ENCODE data around the gene JCHAIN. TPM values are rescaled to one million over a fixed set of nuclear protein-coding genes. Genes with fewer than 3 reads are reported as not detected.

JCHAIN gene
- total and polyA plus RNA-seq, 2 of the 4 experiments (the other 2 are of a cell fraction), result 0.72 to 0.86 TPM

- Histone ChIP-seq H4K20me1 (ENCODE audit: insufficient read depth, low read length) (no peaks in the 10 kb centered on the region), H3K23ac (ENCODE audit: low read depth, low read length) (peak overlapping the region; percentile 82), H3K14ac (replicated peaks; ENCODE audit: low read depth, low read length) (peak overlapping the region; percentile 81), H2AK9ac (replicated peaks; ENCODE audit: low read depth, low read length, poor library complexity) (no peak overlapping the region), H2BK20ac (ENCODE audit: low read depth, low read length) (no peak overlapping the region), H2AFZ (replicated peaks; ENCODE audit: low read length, poor library complexity) (peak overlapping the region; percentile 97), H2AK5ac (ENCODE audit: low read depth, low read length) (peak overlapping the region; percentile 6; the same call in 1 of the 2 replicates), H3K56ac (ENCODE audit: extremely low read depth, insufficient read depth, low read length) (peak overlapping the region; percentile 40), H3K36me3 (ENCODE audit: control insufficient read depth, insufficient read depth, low read length) (no peaks in the 10 kb centered on the region), H2BK5ac (ENCODE audit: low read depth, low read length, poor library complexity, severe bottlenecking) (peak overlapping the region; percentile 22), H3K9me3 (ENCODE audit: control insufficient read depth, insufficient read depth, low read length) (no peaks in the 10 kb centered on the region), H3K9ac (ENCODE audit: low read depth, low read length) (peak overlapping the region; percentile 64), H3K27ac (ENCODE audit: insufficient read depth, low read length) (peak overlapping the region; percentile 79), H2BK120ac (ENCODE audit: low read depth, low read length) (no peak overlapping the region), H4K8ac (ENCODE audit: low read depth in 2 of 2, low read length in 2 of 2) (peak overlapping the region; percentile 13 to 28; a peak in 2 of 4 replicates), H3K4ac (ENCODE audit: low read depth, low read length) (peak overlapping the region; percentile 54), H3K79me1 (ENCODE audit: low read depth in 1 of 2, low read length in 2 of 2) (peaks cover 19 to 45% of the 10 kb centered on the region in 2 experiments), H3K4me3 (ENCODE audit: insufficient read depth, low read depth, low read length) (peak overlapping the region; percentile 67), H4K91ac (ENCODE audit: insufficient read depth, low read depth, low read length) (peak overlapping the region; percentile 44; the same call in 1 of the 2 replicates), H3K4me1 (ENCODE audit: control insufficient read depth, insufficient read depth, low read length) (peaks cover 4% of the 10 kb centered on the region; the same call in 1 of the 2 replicates), H2BK15ac (ENCODE audit: low read depth, low read length) (no peak overlapping the region), H3K9me1 (ENCODE audit: insufficient read depth, low read length) (peaks cover 6% of the 10 kb centered on the region), H3K4me2 (ENCODE audit: low read depth, low read length) (peak overlapping the region; percentile 93), H4K5ac (ENCODE audit: low read depth, low read length) (no peak overlapping the region), H3K18ac (ENCODE audit: low read depth, low read length) (no peak overlapping the region), H3K27me3 (ENCODE audit: control insufficient read depth, insufficient read depth, low read length) (no peaks in the 10 kb centered on the region)
- CTCF ChIA-PET, result interaction anchor here (0.7 kb wide), 1 partner anchor 54 kb away, joined by 3 read pairs; no protein-coding TSS in a partner anchor
- DNase-seq, result peak; percentile 23
- dilution Hi-C loops (cut with HindIII; ENCODE audit: low sequenced_read_pairs, unreplicated experiment) (no loop called here), intact Hi-C loops (cut with micrococcal nuclease) (loop anchor here (5.0 kb wide), 1 partner anchor 71 kb away; no protein-coding TSS in a partner anchor), in situ Hi-C loops (cut with MboI; ENCODE audit: low sequenced_read_pairs) (no loop called here)
- no CpG with 5 or more reads among the region's 7 CpGs for WGBS, 2 experiments (ENCODE audit: extremely low coverage in 2 of 2, insufficient read length in 1 of 2)
- BruUV-seq (replicated peaks), result no TSS peak
- POLR2A ChIA-PET (ENCODE audit: unreplicated experiment), result no interaction called here
- TF ChIP-seq RAD21 (IDR thresholded peaks at IDR 0.05; ENCODE audit: low read length) (no peak), MXI1 (IDR thresholded peaks at IDR 0.05; ENCODE audit: borderline replicate concordance, low read depth, low read length) (no peak), BHLHE40 (IDR thresholded peaks at IDR 0.05; ENCODE audit: low read depth, low read length) (no peak), CEBPB (IDR thresholded peaks at IDR 0.05; ENCODE audit: low read depth, low read length) (no peak), NFE2L2 (IDR thresholded peaks at IDR 0.05; ENCODE audit: low read depth, low read length) (no peak), RFX5 (IDR thresholded peaks at IDR 0.05; ENCODE audit: low read depth, low read length) (no peak), RCOR1 (IDR thresholded peaks at IDR 0.05; ENCODE audit: insufficient replicate concordance, low read length) (no peak), MAZ (IDR thresholded peaks at IDR 0.05; ENCODE audit: borderline replicate concordance, low read depth, low read length) (no peak), SMC3 (IDR thresholded peaks at IDR 0.05; ENCODE audit: low read depth, low read length) (no peak), FOS (IDR thresholded peaks at IDR 0.05; ENCODE audit: low read depth, low read length) (no peak), POLR2A (IDR thresholded peaks at IDR 0.05; ENCODE audit: low read depth, low read length) (no peak), CTCF (conservative IDR thresholded peaks at IDR 0.05; ENCODE audit: low read depth, low read length) (no peak), ELK1 (IDR thresholded peaks at IDR 0.05; ENCODE audit: borderline replicate concordance, low read depth, low read length) (no peak), MAFK (IDR thresholded peaks at IDR 0.05; ENCODE audit: low read depth, low read length) (no peak), CHD1 (IDR thresholded peaks at IDR 0.05; ENCODE audit: low read depth, low read length) (no peak)
- TF ChIP-seq, protein P1, sequence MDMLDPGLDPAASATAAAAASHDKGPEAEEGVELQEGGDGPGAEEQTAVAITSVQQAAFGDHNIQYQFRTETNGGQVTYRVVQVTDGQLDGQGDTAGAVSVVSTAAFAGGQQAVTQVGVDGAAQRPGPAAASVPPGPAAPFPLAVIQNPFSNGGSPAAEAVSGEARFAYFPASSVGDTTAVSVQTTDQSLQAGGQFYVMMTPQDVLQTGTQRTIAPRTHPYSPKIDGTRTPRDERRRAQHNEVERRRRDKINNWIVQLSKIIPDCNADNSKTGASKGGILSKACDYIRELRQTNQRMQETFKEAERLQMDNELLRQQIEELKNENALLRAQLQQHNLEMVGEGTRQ (IDR thresholded peaks at IDR 0.05; ENCODE audit: low read depth, low read length), result no peak
- ATAC-seq (ENCODE audit: low read depth), result no peak
These were observed 39.7 kb upstream of the JCHAIN start for GRCh38 chr4:70706044-70706461.

Measured in IMR-90 (cell line).